CD14-positive monocyte (primary cell): ENCODE measurements around the gene GALNT18. TPM values are rescaled to one million over a fixed set of nuclear protein-coding genes. Genes with fewer than 3 reads are reported as not detected.

Source experiments
- DNase-seq, 3 donors: peaks; one replicate each; pipeline ENCODE4 v3.0.0-alpha.2; 2011 to 2022
- H2AFZ ChIP-seq: 2 replicates; pipeline ENCODE4 v1.6.0; 2012; ENCODE audit warnings: mild to moderate bottlenecking, low read depth, low read length, inconsistent platforms; ENCODE audit not compliant: insufficient read depth, poor library complexity, severe bottlenecking
- H3K27ac ChIP-seq, 2 donors: 1 replicate in 1 of 2; 2 replicates in 1 of 2; pipeline ENCODE4 v1.5.1; 2012 to 2013; ENCODE audit warnings: low read length in 2 of 2, control low read depth in 1 of 2, inconsistent platforms in 1 of 2, low read depth in 1 of 2, mild to moderate bottlenecking in 1 of 2
- H3K27me3 ChIP-seq, 2 donors: one replicate each; pipeline versions ENCODE4 v1.6.0 to v1.6.1; 2011 to 2013; ENCODE audit warnings: low read length in 2 of 2; ENCODE audit not compliant: control insufficient read depth in 2 of 2, insufficient read depth in 2 of 2
- H3K36me3 ChIP-seq, 2 donors: replicated peaks in 1 of 2; 1 replicate in 1 of 2; 2 replicates in 1 of 2; pipeline versions ENCODE4 v1.5.1 to v1.6.1; 2012 to 2013; ENCODE audit warnings: low read length in 2 of 2, control low read depth in 1 of 2, inconsistent platforms in 1 of 2, mild to moderate bottlenecking in 1 of 2; ENCODE audit not compliant: insufficient read depth in 2 of 2, control insufficient read depth in 1 of 2
- H3K4me1 ChIP-seq, 2 donors: 1 replicate in 1 of 2; 2 replicates in 1 of 2; pipeline versions ENCODE4 v1.5.1 to v1.6.1; 2012 to 2013; ENCODE audit warnings: low read length in 2 of 2, control low read depth in 1 of 2, inconsistent platforms in 1 of 2, mild to moderate bottlenecking in 1 of 2, moderate library complexity in 1 of 2; ENCODE audit not compliant: insufficient read depth in 2 of 2, control insufficient read depth in 1 of 2
- H3K4me2 ChIP-seq: replicated peaks from 2 replicates; pipeline ENCODE3; 2012; ENCODE audit warnings: low read length, moderate library complexity, mild to moderate bottlenecking; ENCODE audit not compliant: poor library complexity, severe bottlenecking; ENCODE audit errors: extremely low read depth
- H3K4me3 ChIP-seq, 3 experiments: fragments of 200-600 bp in 1 of 3; sonication (generic) in 1 of 3; replicated peaks in 1 of 3; 1 replicate in 2 of 3; 2 replicates in 1 of 3; pipeline ENCODE4 v1.5.1; 2011 to 2013; ENCODE audit warnings: low read length in 3 of 3, mild to moderate bottlenecking in 3 of 3, control low read depth in 2 of 3, low read depth in 2 of 3, inconsistent platforms in 1 of 3, moderate library complexity in 1 of 3
- H3K79me2 ChIP-seq: 2 replicates; pipeline ENCODE4 v1.6.0; 2012; ENCODE audit warnings: mild to moderate bottlenecking, control low read depth, inconsistent platforms, low read length, moderate library complexity; ENCODE audit not compliant: insufficient read depth
- H3K9ac ChIP-seq: 2 replicates; pipeline ENCODE4 v1.6.0; 2017; ENCODE audit warnings: low read length, mild to moderate bottlenecking; ENCODE audit not compliant: insufficient read depth, poor library complexity, severe bottlenecking
- H3K9me3 ChIP-seq, 2 donors: replicated peaks in 1 of 2; 1 replicate in 1 of 2; 2 replicates in 1 of 2; pipeline versions ENCODE4 v1.5.1 to v1.6.1; 2012 to 2013; ENCODE audit warnings: low read length in 2 of 2, control low read depth in 1 of 2; ENCODE audit not compliant: control insufficient read depth in 1 of 2, insufficient read depth in 1 of 2
- H4K20me1 ChIP-seq: 2 replicates; pipeline ENCODE4 v1.6.0; 2012; ENCODE audit warnings: mild to moderate bottlenecking, low read length, control low read depth, moderate library complexity; ENCODE audit not compliant: insufficient read depth
- H3K27ac Mint-ChIP-seq, 7 donors: one replicate each; pipeline ENCODE4 v1.8.0; 2020; ENCODE audit warnings: mild to moderate bottlenecking in 7 of 7, mixed read lengths in 7 of 7, moderate library complexity in 6 of 7, inconsistent platforms in 2 of 7
- H3K27me3 Mint-ChIP-seq, 3 donors: one replicate each; pipeline ENCODE4 v1.8.0; 2021 to 2022; ENCODE audit warnings: low read depth in 3 of 3, mild to moderate bottlenecking in 3 of 3, mixed read lengths in 3 of 3, moderate library complexity in 3 of 3, inconsistent platforms in 1 of 3
- H3K36me3 Mint-ChIP-seq, 2 donors: one replicate each; pipeline ENCODE4 v1.8.0; 2020; ENCODE audit warnings: mixed read lengths in 2 of 2, inconsistent platforms in 1 of 2, mild to moderate bottlenecking in 1 of 2
- H3K4me1 Mint-ChIP-seq: one replicate; pipeline ENCODE4 v1.8.0; 2020; ENCODE audit warnings: mild to moderate bottlenecking, mixed read lengths
- H3K4me3 Mint-ChIP-seq, 2 donors: one replicate each; pipeline ENCODE4 v1.8.0; 2020; ENCODE audit warnings: mild to moderate bottlenecking in 2 of 2, mixed read lengths in 2 of 2, moderate library complexity in 1 of 2
- H3K9me3 Mint-ChIP-seq, 7 donors: one replicate each; pipeline ENCODE4 v1.8.0; 2020 to 2022; ENCODE audit warnings: mixed read lengths in 7 of 7, mild to moderate bottlenecking in 6 of 7, moderate library complexity in 6 of 7, inconsistent platforms in 2 of 7
- WGBS: methylation state at CpG from one replicate; pipeline ENCODE4 v1.1.5; 2013; ENCODE audit warnings: missing lambda C conversion rate; ENCODE audit not compliant: insufficient coverage; 5-methylcytosine and 5-hydroxymethylcytosine counted together
- intact Hi-C, 2 donors: fragments of 100-400 bp; cut with micrococcal nuclease; formaldehyde crosslinking; loops; one replicate each; pipeline versions ENCODE4 v1.15.0 to v1.15.1; 2023
- polyA plus RNA-seq, 3 donors: library from polyadenylated mRNA; depleted of rRNA in 1 of 3; unstranded in 2 of 3; stranded (reverse) in 1 of 3; fragments of 300-500 nt in 2 of 3; fragments of >200 nt in 1 of 3; fragmentation: Illumina TruSeq in 2 of 3; gene quantifications; 1 replicate in 2 of 3; 2 replicates in 1 of 3; pipeline ENCODE4 v1.2.3, GENCODE V29; 2012 to 2021
- TF ChIP-seq, protein P1 (sequence below): fragments of 200-600 bp; IDR thresholded peaks from one replicate; pipeline ENCODE4 v1.8.0; 2022; ENCODE audit warnings: antibody characterized with exemption, mild to moderate bottlenecking

GALNT18 gene
- polyA plus RNA-seq, 3 donors = not detected

DNA sequence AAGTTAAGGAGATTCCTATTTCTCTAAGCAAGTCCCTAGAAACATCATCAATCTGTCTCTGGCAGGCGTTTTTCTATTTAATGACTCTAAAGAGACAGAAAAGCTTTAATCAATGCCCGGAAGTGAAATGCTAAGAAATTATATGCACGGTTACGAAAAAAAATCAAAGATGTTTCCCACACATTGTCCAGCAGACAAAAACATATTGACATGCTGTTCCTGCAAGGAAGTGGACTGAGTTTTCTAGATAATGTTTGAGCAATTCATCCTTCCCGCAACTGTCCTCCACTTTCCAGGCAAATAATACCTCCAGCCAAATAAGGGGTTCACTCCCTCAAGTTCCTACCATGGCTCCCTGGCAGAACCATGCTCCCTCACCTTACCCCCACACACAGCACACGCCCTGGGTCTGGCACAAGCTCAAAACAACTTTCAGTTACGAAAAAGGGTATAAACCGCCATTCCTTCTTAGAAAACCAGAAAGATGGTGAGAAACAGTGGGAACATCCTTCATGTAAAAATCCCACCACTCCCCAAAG is 29.6 kb downstream of the GALNT18 start:
- no peaks in the 10 kb centered on the region for H3K36me3 ChIP-seq
- no peak overlapping the region for H2AFZ ChIP-seq
- Mint-ChIP-seq H3K4me3 (no peak overlapping the region), H3K4me1 (no peaks in the 10 kb centered on the region), H3K27ac (no peak overlapping the region), H3K9me3 (peaks cover 0 to 4% (median 0%) of the 10 kb centered on the region in 7 donors), H3K36me3 (no peaks in the 10 kb centered on the region), H3K27me3 (peaks cover 3 to 7% (median 5%) of the 10 kb centered on the region in 3 donors)
- TF ChIP-seq, protein P1, sequence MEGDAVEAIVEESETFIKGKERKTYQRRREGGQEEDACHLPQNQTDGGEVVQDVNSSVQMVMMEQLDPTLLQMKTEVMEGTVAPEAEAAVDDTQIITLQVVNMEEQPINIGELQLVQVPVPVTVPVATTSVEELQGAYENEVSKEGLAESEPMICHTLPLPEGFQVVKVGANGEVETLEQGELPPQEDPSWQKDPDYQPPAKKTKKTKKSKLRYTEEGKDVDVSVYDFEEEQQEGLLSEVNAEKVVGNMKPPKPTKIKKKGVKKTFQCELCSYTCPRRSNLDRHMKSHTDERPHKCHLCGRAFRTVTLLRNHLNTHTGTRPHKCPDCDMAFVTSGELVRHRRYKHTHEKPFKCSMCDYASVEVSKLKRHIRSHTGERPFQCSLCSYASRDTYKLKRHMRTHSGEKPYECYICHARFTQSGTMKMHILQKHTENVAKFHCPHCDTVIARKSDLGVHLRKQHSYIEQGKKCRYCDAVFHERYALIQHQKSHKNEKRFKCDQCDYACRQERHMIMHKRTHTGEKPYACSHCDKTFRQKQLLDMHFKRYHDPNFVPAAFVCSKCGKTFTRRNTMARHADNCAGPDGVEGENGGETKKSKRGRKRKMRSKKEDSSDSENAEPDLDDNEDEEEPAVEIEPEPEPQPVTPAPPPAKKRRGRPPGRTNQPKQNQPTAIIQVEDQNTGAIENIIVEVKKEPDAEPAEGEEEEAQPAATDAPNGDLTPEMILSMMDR = no peak
- H3K27me3 ChIP-seq = no peaks in the 10 kb centered on the region
- H3K9ac ChIP-seq = no peak overlapping the region
- no peak overlapping the region for H3K4me3 ChIP-seq
- H3K9me3 ChIP-seq = no peaks in the 10 kb centered on the region
- H3K79me2 ChIP-seq = no peaks in the 10 kb centered on the region
- H3K27ac ChIP-seq = no peak overlapping the region
- no peak overlapping the region for H3K4me2 ChIP-seq
- H4K20me1 ChIP-seq = no peaks in the 10 kb centered on the region
- 100% methylated on average over 1 of the region's 8 CpGs for WGBS
- intact Hi-C loops = no loop called here
- DNase-seq = no peak
- no peaks in the 10 kb centered on the region for H3K4me1 ChIP-seq

DNA sequence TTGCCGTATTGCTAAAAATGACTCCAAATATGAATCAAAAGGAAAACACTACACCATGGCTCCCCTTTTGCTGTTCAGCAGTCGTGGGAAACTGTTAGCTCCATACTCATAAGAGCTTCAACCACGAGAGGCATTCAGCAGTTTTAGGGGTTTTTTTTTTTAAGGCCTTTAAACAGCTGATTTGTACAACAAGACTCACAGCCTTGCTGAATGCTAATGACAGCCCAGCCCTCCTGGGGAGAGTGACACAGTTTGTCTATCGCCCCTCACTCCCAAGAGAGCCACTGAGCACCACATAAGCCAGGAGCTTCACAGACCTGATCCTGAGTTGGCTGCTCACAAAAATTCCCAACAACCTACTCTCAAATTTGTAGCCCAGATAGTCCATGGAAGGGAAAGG is 32.4 kb downstream of the GALNT18 start:
- no peak for DNase-seq
- Mint-ChIP-seq H3K9me3 (peaks cover 0 to 4% (median 0%) of the 10 kb centered on the region in 7 donors), H3K36me3 (no peaks in the 10 kb centered on the region), H3K4me1 (no peaks in the 10 kb centered on the region), H3K27me3 (peaks cover 1 to 5% (median 3%) of the 10 kb centered on the region in 3 donors), H3K4me3 (no peak overlapping the region), H3K27ac (no peak overlapping the region)
- intact Hi-C loops = no loop called here
- no peaks in the 10 kb centered on the region for H3K27me3 ChIP-seq
- no peak overlapping the region for H3K4me3 ChIP-seq
- no peak overlapping the region for H3K9ac ChIP-seq
- no peaks in the 10 kb centered on the region for H3K4me1 ChIP-seq
- no peak overlapping the region for H3K4me2 ChIP-seq
- TF ChIP-seq, protein P1 = no peak
- no peak overlapping the region for H2AFZ ChIP-seq
- H3K36me3 ChIP-seq = no peaks in the 10 kb centered on the region
- WGBS = no CpG with 5 or more reads among the region's 4 CpGs
- no peak overlapping the region for H3K27ac ChIP-seq
- no peaks in the 10 kb centered on the region for H3K79me2 ChIP-seq
- H4K20me1 ChIP-seq = no peaks in the 10 kb centered on the region
- no peaks in the 10 kb centered on the region for H3K9me3 ChIP-seq
